Ovary (tissue), 3 donors: ENCODE measurements around the gene ATP6V1C2.

Experiments
- EP300 ChIP-seq: sonication (generic); formaldehyde crosslinking; IDR thresholded peaks from one replicate; pipeline ENCODE4 v1.6.1; 2017; ENCODE audit warnings: antibody characterized with exemption
- POLR2A ChIP-seq: fragments of 450-650 bp; IDR thresholded peaks from one replicate; pipeline ENCODE4 v1.6.1; 2017; ENCODE audit warnings: antibody characterized with exemption, mild to moderate bottlenecking, moderate library complexity
- TF ChIP-seq, protein P1 (sequence below), 3 donors: fragments of 450-650 bp in 2 of 3; fragments of 200-600 bp in 1 of 3; IDR thresholded peaks; one replicate each; pipeline versions ENCODE4 v1.5.1 to v1.8.0; 2016 to 2022; ENCODE audit warnings: antibody characterized with exemption in 3 of 3, mild to moderate bottlenecking in 1 of 3
- donor health status: DM: no; HTN: no; CAD: no.

DNA sequence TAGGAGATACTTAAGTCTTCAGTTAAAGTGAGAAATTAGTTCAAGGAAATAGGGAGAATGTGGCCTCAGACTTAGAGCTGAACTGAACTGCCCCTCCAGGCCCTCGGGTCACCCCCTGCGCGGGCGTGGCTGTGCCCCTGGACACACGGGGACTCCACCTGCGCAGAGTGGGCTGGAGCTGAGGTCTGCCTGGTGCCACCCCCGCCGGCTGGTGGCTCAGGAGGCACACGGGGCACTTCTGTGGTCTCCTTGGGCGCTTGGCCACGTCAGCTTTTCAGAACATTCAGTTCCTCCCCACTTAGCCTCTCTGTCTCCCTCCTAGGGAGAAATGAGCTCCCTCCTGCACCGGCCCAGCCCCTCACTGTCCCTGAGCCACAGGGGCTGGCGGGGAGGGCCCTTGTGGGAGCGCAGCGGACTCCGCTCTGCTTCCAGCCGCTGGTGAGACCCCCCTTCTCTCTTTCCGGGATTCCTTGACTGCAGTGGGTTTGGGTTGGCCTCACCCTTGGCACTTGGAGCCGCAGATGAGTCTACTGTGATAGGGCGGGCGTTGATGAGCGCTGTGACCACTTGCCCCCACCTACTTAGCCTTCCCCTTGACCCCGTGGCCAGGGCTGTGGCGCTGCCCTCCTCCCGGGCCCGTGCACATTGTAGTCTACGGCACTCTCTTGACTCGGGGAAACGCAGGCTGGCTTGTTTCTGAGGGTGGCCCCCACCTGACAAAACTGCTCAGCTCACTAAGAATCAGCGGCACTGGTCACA, 109.4 kb downstream of the ATP6V1C2 start:
- TF ChIP-seq, protein P1, sequence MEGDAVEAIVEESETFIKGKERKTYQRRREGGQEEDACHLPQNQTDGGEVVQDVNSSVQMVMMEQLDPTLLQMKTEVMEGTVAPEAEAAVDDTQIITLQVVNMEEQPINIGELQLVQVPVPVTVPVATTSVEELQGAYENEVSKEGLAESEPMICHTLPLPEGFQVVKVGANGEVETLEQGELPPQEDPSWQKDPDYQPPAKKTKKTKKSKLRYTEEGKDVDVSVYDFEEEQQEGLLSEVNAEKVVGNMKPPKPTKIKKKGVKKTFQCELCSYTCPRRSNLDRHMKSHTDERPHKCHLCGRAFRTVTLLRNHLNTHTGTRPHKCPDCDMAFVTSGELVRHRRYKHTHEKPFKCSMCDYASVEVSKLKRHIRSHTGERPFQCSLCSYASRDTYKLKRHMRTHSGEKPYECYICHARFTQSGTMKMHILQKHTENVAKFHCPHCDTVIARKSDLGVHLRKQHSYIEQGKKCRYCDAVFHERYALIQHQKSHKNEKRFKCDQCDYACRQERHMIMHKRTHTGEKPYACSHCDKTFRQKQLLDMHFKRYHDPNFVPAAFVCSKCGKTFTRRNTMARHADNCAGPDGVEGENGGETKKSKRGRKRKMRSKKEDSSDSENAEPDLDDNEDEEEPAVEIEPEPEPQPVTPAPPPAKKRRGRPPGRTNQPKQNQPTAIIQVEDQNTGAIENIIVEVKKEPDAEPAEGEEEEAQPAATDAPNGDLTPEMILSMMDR (IDR thresholded peaks at IDR 0.05) = no peak
- TF ChIP-seq POLR2A (no peak), EP300 (no peak)
